Amniotic epithelial cell (primary cell): ENCODE results near the gene LRRC1.

Source experiments
- DNase-seq: peaks from one replicate; pipeline ENCODE4 v3.0.0-alpha.2; 2010; ENCODE audit warnings: low read depth

LRRC1 gene

GRCh38 chr6:53815381-53816119 is 20.7 kb downstream of the LRRC1 start:
- DNase-seq = no peak

GRCh38 chr6:53818858-53819609 is 24.2 kb downstream of the LRRC1 start:
- no peak for DNase-seq

GRCh38 chr6:53822401-53823125 is 27.8 kb downstream of the LRRC1 start:
- DNase-seq = no peak

- no peak for DNase-seq
Observed at GRCh38 chr6:53824714-53825113, 29.9 kb downstream of the LRRC1 start.

DNA sequence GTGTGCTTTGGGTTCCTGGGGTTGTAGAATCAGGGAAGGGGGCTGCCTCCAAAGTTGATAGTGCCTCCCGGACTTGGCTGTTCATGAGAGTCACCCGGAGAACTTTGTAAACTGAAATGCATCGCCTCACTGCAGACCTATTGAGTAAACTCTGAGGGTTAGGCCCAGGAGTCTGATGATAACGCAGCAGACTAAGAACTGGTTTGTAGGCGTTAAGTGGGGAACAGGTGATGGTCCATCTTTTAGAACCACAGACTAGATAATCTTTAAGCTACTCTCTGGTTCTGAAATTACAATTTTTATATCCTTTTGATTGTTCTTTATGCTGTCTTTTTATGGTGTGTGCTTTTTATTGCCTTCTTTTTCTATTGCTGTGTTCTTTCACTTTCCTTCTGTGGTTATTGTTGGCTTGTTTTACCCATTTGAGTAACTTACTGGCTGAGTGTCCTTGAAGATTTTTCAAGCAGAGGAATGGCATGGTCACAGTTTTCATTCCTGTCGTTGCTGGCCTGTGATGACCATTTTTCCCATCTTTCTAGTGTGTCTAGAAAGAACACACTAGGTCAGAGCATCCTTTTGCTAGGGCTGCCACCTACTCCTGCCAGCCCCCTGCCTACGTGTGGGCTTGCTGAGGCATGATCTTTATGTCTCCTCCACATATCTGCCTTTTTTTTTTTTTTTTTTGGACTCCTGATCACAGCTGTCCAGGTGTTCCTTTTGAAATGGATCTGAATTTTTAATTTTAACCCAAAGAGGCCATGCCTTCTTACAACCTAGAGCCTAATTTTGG is 30.9 kb downstream of the LRRC1 start:
- no peak for DNase-seq

DNA sequence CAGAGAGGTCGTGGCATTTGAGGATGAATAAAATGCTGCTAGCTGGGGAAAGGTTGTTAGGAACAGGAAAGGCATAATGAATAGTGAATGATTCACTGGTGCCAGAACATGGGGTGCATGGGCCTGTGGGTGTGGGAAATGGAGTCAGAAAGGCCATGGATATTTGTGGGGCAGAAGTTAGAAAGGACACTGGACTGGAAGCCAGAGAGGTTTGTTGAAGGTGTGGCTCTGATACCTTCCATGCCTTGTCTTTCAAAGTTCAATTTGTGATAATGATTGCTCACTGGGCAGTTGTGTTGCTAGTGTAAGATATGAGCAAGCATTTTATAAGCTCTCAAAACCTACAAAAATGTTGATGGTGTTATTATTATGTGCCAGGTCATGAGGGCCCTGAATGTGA is 32.7 kb downstream of the LRRC1 start:
- DNase-seq = no peak

DNA sequence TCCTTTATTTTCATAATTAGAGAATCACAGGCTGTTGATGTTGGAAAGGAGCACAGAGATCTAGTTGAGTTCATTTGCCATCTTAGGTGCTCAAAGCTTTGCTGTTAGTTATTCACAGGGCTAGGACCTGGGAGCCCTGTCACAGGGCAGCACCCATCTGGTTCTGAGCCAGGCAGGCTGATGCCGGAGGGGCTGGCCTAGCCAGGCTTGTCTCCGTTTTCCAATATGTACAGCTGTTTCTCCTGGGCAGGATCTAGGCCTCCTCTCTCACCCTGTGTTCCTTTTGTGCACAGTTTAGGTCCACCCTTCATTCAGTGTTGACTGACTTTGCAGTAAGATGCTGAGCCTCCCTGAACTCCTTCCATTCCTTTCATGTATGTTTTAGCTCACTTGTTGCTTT is 33.4 kb downstream of the LRRC1 start:
- DNase-seq = no peak

DNA sequence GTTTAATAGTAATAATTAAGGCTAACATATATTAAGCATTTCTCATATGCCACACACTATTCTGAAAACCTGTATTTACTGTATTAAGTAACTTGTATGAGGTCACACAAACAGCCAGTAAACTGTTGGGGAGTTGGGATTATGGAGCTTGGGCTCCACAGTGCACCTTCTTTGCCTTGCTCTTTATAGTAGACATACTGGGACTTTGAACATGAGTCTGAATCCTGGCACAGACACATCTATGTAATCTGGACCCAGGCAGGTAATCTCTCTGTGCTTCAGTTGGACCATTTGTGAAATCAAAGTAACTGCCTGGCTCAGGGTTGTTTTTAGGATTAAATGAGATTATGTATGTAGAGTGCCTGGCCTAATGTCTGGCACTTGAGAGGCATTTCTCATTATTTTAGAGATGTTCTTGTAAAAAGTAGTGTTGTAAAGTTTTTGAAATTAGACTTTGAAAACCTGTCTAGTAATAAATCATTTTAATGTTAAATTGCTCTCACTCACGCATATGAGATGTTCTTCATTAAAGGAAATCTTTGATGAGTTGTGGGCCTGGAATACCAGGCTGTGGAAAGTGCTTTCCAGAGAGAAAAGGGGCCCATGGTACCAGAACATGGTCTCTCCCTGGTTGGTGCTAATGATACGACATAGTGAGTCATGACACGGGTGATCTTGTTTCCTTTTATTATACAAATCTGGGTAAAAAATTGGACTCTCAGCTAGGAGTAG is 34.3 kb downstream of the LRRC1 start:
- DNase-seq = no peak

DNA sequence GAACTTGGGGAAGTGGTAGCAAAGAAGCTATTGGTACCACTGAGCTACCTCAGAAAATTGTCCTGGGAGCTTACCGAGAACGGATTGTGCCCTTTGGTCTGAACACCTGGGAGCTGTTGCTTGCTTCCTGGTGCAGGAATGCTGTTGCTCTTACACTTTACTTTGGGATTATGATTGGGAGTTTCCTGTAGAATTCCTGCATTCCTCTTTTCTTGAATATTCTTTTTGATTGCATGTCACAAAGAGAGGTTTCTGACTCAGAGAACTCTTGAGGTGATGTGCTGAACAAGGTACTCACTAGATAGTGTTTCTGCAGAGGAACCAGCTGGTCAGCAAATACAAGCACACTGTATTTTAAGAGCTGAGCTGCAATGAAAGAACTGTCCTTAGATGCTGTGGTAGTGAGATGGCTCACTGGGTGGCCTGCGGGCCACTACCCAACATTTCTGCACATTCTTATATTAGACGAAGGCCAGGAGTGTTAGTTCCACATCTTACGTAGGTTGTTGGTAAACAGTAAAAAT is 35.0 kb downstream of the LRRC1 start:
- no peak for DNase-seq

- no peak for DNase-seq
Observed at GRCh38 chr6:53830366-53830765, 35.6 kb downstream of the LRRC1 start.

GRCh38 chr6:53831081-53831869 is 36.5 kb downstream of the LRRC1 start:
- no peak for DNase-seq

- DNase-seq = no peak
Observed at GRCh38 chr6:53831936-53832660, 37.3 kb downstream of the LRRC1 start.

- DNase-seq = no peak
Observed at GRCh38 chr6:53833155-53833554, 38.4 kb downstream of the LRRC1 start.

DNA sequence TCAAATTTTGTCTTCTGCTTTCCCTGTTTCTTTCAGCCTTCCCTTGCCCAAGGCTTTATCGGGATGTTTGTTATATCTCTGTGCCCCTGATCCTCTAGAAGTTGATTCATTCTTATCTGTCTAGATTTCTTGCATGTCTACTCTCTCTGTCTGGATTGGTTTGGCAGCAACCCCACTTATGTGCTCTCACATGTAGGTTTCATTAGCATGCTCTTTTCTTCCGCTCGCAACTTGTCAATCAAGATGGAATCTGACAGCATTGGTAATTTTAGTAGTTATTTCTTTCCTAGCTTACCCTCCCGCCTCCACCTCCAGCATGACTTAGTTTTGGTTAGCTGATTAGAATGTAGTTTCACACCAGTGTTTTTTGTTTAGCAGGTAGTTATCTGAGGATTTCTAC is 39.3 kb downstream of the LRRC1 start:
- DNase-seq = peak; percentile 83

DNA sequence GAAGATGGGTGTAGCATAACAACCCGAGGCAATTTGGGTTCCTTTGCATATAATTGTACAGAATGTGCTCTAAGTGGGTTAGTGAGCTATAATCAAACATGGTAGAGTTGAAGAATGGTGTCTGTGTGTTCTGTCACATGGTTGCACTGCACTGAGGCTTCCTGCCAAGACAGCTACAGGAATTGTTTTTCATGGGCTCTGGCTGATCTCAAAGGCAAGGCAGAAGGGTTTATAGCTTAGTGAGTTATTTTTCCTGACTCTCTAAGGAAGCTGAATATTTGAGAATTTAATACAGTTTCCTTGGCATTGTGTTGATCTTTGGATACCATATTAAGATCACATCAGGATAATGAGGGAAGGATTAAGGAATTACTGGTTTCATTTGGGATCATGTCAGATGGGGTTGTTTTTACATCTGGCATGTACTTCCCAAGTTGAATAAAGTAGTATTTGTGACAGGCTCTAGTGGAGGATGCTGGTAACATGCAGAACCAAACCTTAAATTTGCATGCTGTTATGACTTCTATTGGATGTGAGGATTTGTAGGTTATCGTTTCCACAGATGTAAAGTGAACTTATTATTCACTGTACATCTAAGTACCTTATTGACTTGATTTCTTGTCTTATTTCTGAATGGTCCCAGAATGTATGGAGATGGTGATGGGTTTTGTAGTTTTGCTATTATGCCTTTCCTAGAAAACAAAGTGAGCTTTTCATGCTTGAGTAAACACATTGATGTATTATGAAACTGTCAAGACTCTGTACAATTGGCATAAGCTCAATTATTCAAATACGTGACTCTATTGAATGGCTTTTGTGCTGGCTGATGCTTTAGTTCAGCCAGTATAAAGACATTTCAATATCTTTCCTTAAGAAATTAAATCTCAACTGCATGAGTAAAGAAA is 43.3 kb downstream of the LRRC1 start:
- peak; percentile 70 for DNase-seq

GRCh38 chr6:53840027-53840426 is 45.2 kb downstream of the LRRC1 start:
- DNase-seq = no peak

- no peak for DNase-seq
Observed at GRCh38 chr6:53845280-53846195, 50.7 kb downstream of the LRRC1 start.

- no peak for DNase-seq
Observed at GRCh38 chr6:53846250-53846649, 51.4 kb downstream of the LRRC1 start.
